OCI-LY3 (cell line): ENCODE data around the gene NCAPG2.

Source experiments
- H2AFZ ChIP-seq: fragments of 200-600, 300-600 bp; shearing (Covaris generic); 2 replicates; pipeline ENCODE4 v1.6.0; 2014; ENCODE audit warnings: antibody characterized with exemption, low read depth, low read length
- H3K27ac ChIP-seq: fragments of 200-600, 300-600 bp; sonication (generic); 2 replicates; pipeline ENCODE4 v1.5.1; 2014; ENCODE audit warnings: mild to moderate bottlenecking, low read length, moderate library complexity, mixed read lengths
- H3K27me3 ChIP-seq: fragments of 200-600, 300-600 bp; sonication (generic); 2 replicates; pipeline ENCODE4 v1.6.1; 2014; ENCODE audit warnings: low read depth, low read length, mixed read lengths
- H3K36me3 ChIP-seq: fragments of 200-600, 300-600 bp; sonication (generic); replicated peaks from 2 replicates; pipeline ENCODE3; 2014; ENCODE audit warnings: low read depth, low read length, mixed read lengths
- H3K4me1 ChIP-seq: fragments of 300-600, 200-600 bp; sonication (generic); 2 replicates; pipeline ENCODE4 v1.6.1; 2014; ENCODE audit warnings: low read length, mixed read lengths
- H3K4me2 ChIP-seq: fragments of 200-600, 300-600 bp; sonication (generic); 2 replicates; pipeline ENCODE4 v1.6.1; 2014; ENCODE audit warnings: low read length, mixed read lengths
- H3K4me3 ChIP-seq: fragments of 300-600, 200-600 bp; sonication (generic); 2 replicates; pipeline ENCODE4 v1.5.1; 2014; ENCODE audit warnings: antibody characterized with exemption, mild to moderate bottlenecking, low read length, moderate library complexity
- H3K79me2 ChIP-seq: fragments of 300-600, 200-600 bp; shearing (Covaris generic); 2 replicates; pipeline ENCODE4 v1.6.1; 2014; ENCODE audit warnings: mild to moderate bottlenecking, low read length, mixed read lengths
- H3K9ac ChIP-seq: fragments of 300-600, 200-600 bp; shearing (Covaris generic); 2 replicates; pipeline ENCODE4 v1.6.0; 2014; ENCODE audit warnings: mild to moderate bottlenecking, low read length, moderate library complexity
- H3K9me3 ChIP-seq: fragments of 200-600, 300-600 bp; shearing (Covaris generic); 2 replicates; pipeline ENCODE4 v1.6.1; 2014; ENCODE audit warnings: low read length, mixed read lengths; ENCODE audit not compliant: insufficient read depth
- H4K20me1 ChIP-seq: fragments of 200-600, 300-600 bp; sonication (generic); 2 replicates; pipeline ENCODE4 v1.6.1; 2016; ENCODE audit warnings: low read length, mixed read lengths; ENCODE audit not compliant: insufficient read depth
- CTCF ChIP-seq: fragments of 200-600, 300-600 bp; sonication (generic); IDR thresholded peaks from 2 replicates; pipeline ENCODE4 v1.5.1; 2014; ENCODE audit warnings: antibody characterized with exemption, low read length, low read depth
- EZH2phosphoT487 ChIP-seq: fragments of 200-600 bp; shearing (Covaris generic); IDR thresholded peaks from 2 replicates; pipeline ENCODE4 v1.6.1; 2018; ENCODE audit warnings: antibody characterized with exemption, mixed run types, low read depth

Gene NCAPG2

DNA sequence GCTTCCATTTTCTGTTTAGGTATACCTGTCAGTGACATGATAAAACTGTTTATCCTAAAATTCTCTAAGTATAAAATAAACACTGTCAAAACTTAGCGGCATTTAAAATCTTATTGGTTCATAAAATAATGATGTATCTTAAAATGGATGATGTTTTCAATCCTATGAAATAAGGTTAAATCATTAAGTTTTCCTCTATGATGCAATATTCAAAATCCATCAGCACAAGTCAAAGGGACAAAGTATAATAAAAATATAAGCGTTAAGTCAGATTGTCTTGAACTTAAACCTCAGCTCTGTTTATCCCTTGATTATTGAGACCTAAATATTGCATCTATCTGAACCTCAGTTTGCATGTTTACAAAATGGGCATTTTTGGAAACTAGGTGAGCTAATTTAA is 46.6 kb upstream of the NCAPG2 start:
- no peak overlapping the region for H3K4me2 ChIP-seq
- no peaks in the 10 kb centered on the region for H4K20me1 ChIP-seq
- H3K9ac ChIP-seq: no peak overlapping the region
- H3K27me3 ChIP-seq: no peaks in the 10 kb centered on the region
- no peak overlapping the region for H2AFZ ChIP-seq
- H3K79me2 ChIP-seq: no peaks in the 10 kb centered on the region
- no peak overlapping the region for H3K4me3 ChIP-seq
- no peaks in the 10 kb centered on the region for H3K4me1 ChIP-seq
- peaks cover 4% of the 10 kb centered on the region for H3K36me3 ChIP-seq
- H3K27ac ChIP-seq: no peak overlapping the region
- no peak for TF ChIP-seq EZH2phosphoT487
- no peak for TF ChIP-seq CTCF
- no peaks in the 10 kb centered on the region for H3K9me3 ChIP-seq

GRCh38 chr7:158750702-158751101 is 46.1 kb upstream of the NCAPG2 start:
- Histone ChIP-seq H3K27ac (no peak overlapping the region), H3K79me2 (no peaks in the 10 kb centered on the region), H2AFZ (no peak overlapping the region), H3K9me3 (no peaks in the 10 kb centered on the region), H3K4me2 (no peak overlapping the region), H3K4me3 (no peak overlapping the region), H3K36me3 (peaks cover 4% of the 10 kb centered on the region), H3K4me1 (no peaks in the 10 kb centered on the region), H4K20me1 (no peaks in the 10 kb centered on the region), H3K9ac (no peak overlapping the region), H3K27me3 (no peaks in the 10 kb centered on the region)
- TF ChIP-seq EZH2phosphoT487 (no peak), CTCF (no peak)

DNA sequence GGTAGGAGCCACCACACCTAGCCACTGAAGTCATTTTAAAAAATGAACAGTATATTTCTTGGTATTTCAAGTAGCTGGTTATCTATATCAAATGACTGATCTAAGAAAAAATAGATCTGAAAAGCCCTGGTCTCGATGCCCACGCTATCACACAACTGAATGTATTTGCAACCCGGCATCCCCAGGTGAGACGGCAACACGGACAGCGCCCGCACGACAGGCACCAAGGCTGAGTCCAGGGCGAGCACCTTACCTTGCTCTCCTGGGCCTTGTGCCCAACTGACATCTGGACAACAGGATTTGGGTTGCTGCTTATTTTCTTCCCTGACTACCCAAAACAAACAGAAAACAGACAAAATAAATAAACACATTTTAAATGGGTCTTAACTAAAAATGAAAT is 44.8 kb upstream of the NCAPG2 start:
- no peaks in the 10 kb centered on the region for H3K27me3 ChIP-seq
- no peak overlapping the region for H2AFZ ChIP-seq
- no peak for TF ChIP-seq CTCF
- no peak for TF ChIP-seq EZH2phosphoT487
- no peaks in the 10 kb centered on the region for H4K20me1 ChIP-seq
- H3K4me2 ChIP-seq: no peak overlapping the region
- H3K27ac ChIP-seq: no peak overlapping the region
- H3K79me2 ChIP-seq: no peaks in the 10 kb centered on the region
- no peak overlapping the region for H3K4me3 ChIP-seq
- no peaks in the 10 kb centered on the region for H3K4me1 ChIP-seq
- no peak overlapping the region for H3K9ac ChIP-seq
- no peaks in the 10 kb centered on the region for H3K9me3 ChIP-seq
- H3K36me3 ChIP-seq: peaks cover 4% of the 10 kb centered on the region

DNA sequence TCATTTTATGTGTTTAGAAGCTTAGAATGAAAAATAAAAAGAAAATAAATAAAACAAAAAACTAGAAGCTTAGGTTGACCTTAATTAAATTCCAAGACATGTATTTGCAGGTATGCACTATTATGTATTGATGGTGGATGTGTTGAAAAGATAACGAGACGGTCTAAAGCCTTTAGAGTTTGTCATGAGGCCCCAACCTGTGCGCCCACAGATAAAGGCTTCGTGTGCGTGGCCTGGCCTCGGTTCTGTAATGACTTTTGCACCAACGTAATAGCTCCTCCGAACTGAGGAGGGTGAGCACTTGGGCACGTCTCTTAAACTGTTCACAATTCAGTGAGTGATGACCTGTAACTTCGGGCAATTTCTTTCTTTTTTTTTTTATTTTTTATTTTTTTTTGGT is 43.7 kb upstream of the NCAPG2 start:
- no peaks in the 10 kb centered on the region for H3K27me3 ChIP-seq
- no peak overlapping the region for H3K27ac ChIP-seq
- H2AFZ ChIP-seq: no peak overlapping the region
- H3K79me2 ChIP-seq: no peaks in the 10 kb centered on the region
- H3K9ac ChIP-seq: no peak overlapping the region
- H3K4me2 ChIP-seq: no peak overlapping the region
- TF ChIP-seq CTCF: no peak
- H3K9me3 ChIP-seq: no peaks in the 10 kb centered on the region
- peaks cover 4% of the 10 kb centered on the region for H3K36me3 ChIP-seq
- no peaks in the 10 kb centered on the region for H3K4me1 ChIP-seq
- no peak overlapping the region for H3K4me3 ChIP-seq
- no peaks in the 10 kb centered on the region for H4K20me1 ChIP-seq
